IMR-90 (cell line): ENCODE data around the gene C19orf25. TPM values are rescaled to one million over a fixed set of nuclear protein-coding genes. Genes with fewer than 3 reads are reported as not detected.

Experiments
- ATAC-seq: fragments of 200-7000 bp; cut with Tn5 transposase; 2 replicates; pipeline ENCODE4 v1.9.1; 2020; ENCODE audit warnings: low read depth, mild to moderate bottlenecking, moderate library complexity
- BruUV-seq: library from RNA; stranded (reverse); fragments of 400-500 nt; replicated peaks from 2 replicates; lab custom pipeline; 2021; lab: Mats Ljungman, UMichigan
- CTCF ChIA-PET: fragments of 300-600 bp; formaldehyde crosslinking; extraction: SDS; loops from one replicate; lab custom pipeline; 2021; ENCODE audit warnings: antibody characterized with exemption; lab: Yijun Ruan, JAX
- POLR2A ChIA-PET: fragments of 300-600 bp; sonication (Branson Sonifier 250); formaldehyde crosslinking; loops from one replicate; lab custom pipeline; 2022; ENCODE audit warnings: antibody characterized with exemption; ENCODE audit not compliant: unreplicated experiment; lab: Charles Lee
- DNase-seq: peaks from one replicate; pipeline ENCODE4 v3.0.0; 2013
- H2AFZ ChIP-seq: replicated peaks from 2 replicates; pipeline ENCODE3; 2013; ENCODE audit warnings: low read length, mild to moderate bottlenecking; ENCODE audit not compliant: poor library complexity
- H2AK5ac ChIP-seq: 2 replicates; pipeline ENCODE4 v1.6.1; 2013; ENCODE audit warnings: low read depth, low read length, inconsistent platforms
- H2AK9ac ChIP-seq: replicated peaks from 2 replicates; pipeline ENCODE3; 2013; ENCODE audit warnings: mild to moderate bottlenecking, low read depth, low read length, moderate library complexity; ENCODE audit not compliant: poor library complexity
- H2BK120ac ChIP-seq: 2 replicates; pipeline ENCODE4 v1.6.1; 2013; ENCODE audit warnings: low read depth, low read length, inconsistent platforms
- H2BK15ac ChIP-seq: 3 replicates; pipeline ENCODE4 v1.6.1; 2013; ENCODE audit warnings: low read depth, low read length, inconsistent platforms
- H2BK20ac ChIP-seq: 2 replicates; pipeline ENCODE4 v1.6.1; 2013; ENCODE audit warnings: low read depth, mild to moderate bottlenecking, inconsistent platforms, low read length, moderate library complexity
- H2BK5ac ChIP-seq: 2 replicates; pipeline ENCODE4 v1.6.1; 2013; ENCODE audit warnings: mild to moderate bottlenecking, low read depth, low read length, inconsistent platforms; ENCODE audit not compliant: poor library complexity, severe bottlenecking
- H3K14ac ChIP-seq: replicated peaks from 2 replicates; pipeline ENCODE4 v1.6.1; 2013; ENCODE audit warnings: low read depth, low read length, inconsistent platforms
- H3K18ac ChIP-seq: 2 replicates; pipeline ENCODE4 v1.6.1; 2013; ENCODE audit warnings: low read depth, low read length, control low read depth
- H3K23ac ChIP-seq: 2 replicates; pipeline ENCODE4 v1.6.1; 2013; ENCODE audit warnings: low read depth, low read length, inconsistent platforms
- H3K27ac ChIP-seq: 2 replicates; pipeline ENCODE4 v1.5.1; 2013; ENCODE audit warnings: mild to moderate bottlenecking, control low read depth, low read length; ENCODE audit not compliant: insufficient read depth
- H3K27me3 ChIP-seq: 2 replicates; pipeline ENCODE4 v1.6.1; 2013; ENCODE audit warnings: low read length; ENCODE audit not compliant: control insufficient read depth, insufficient read depth
- H3K36me3 ChIP-seq: 2 replicates; pipeline ENCODE4 v1.6.1; 2013; ENCODE audit warnings: low read length, mixed read lengths; ENCODE audit not compliant: control insufficient read depth, insufficient read depth
- H3K4ac ChIP-seq: 2 replicates; pipeline ENCODE4 v1.6.1; 2013; ENCODE audit warnings: low read depth, low read length, inconsistent platforms
- H3K4me1 ChIP-seq: 2 replicates; pipeline ENCODE4 v1.6.1; 2013; ENCODE audit warnings: low read length, mixed read lengths; ENCODE audit not compliant: control insufficient read depth, insufficient read depth
- H3K4me2 ChIP-seq: 2 replicates; pipeline ENCODE4 v1.6.1; 2013; ENCODE audit warnings: low read depth, mild to moderate bottlenecking, control low read depth, low read length, moderate library complexity
- H3K4me3 ChIP-seq: 2 replicates; pipeline ENCODE4 v1.5.1; 2013; ENCODE audit warnings: low read depth, mild to moderate bottlenecking, control low read depth, low read length, moderate library complexity; ENCODE audit not compliant: insufficient read depth
- H3K56ac ChIP-seq: 2 replicates; pipeline ENCODE4 v1.6.1; 2013; ENCODE audit warnings: low read length, inconsistent platforms; ENCODE audit not compliant: insufficient read depth; ENCODE audit errors: extremely low read depth
- H3K79me1 ChIP-seq, 2 experiments: 2 replicates each; pipeline ENCODE4 v1.6.1; 2013; ENCODE audit warnings: low read length in 2 of 2, inconsistent platforms in 1 of 2, low read depth in 1 of 2
- H3K9ac ChIP-seq: 2 replicates; pipeline ENCODE4 v1.6.1; 2013; ENCODE audit warnings: low read depth, low read length, control low read depth
- H3K9me1 ChIP-seq: 2 replicates; pipeline ENCODE4 v1.6.1; 2013; ENCODE audit warnings: low read length, inconsistent platforms; ENCODE audit not compliant: insufficient read depth
- H3K9me3 ChIP-seq: 2 replicates; pipeline ENCODE4 v1.6.1; 2013; ENCODE audit warnings: low read length; ENCODE audit not compliant: control insufficient read depth, insufficient read depth
- H4K20me1 ChIP-seq: 2 replicates; pipeline ENCODE4 v1.6.1; 2013; ENCODE audit warnings: low read length, inconsistent platforms; ENCODE audit not compliant: insufficient read depth
- H4K5ac ChIP-seq: 2 replicates; pipeline ENCODE4 v1.6.1; 2013; ENCODE audit warnings: mild to moderate bottlenecking, low read depth, low read length, control low read depth
- H4K8ac ChIP-seq, 2 experiments: 2 replicates each; pipeline ENCODE4 v1.6.1; 2013; ENCODE audit warnings: low read depth in 2 of 2, low read length in 2 of 2, control low read depth in 1 of 2, inconsistent platforms in 1 of 2
- H4K91ac ChIP-seq: 2 replicates; pipeline ENCODE4 v1.6.1; 2013; ENCODE audit warnings: low read depth, low read length, inconsistent platforms; ENCODE audit not compliant: insufficient read depth
- BHLHE40 ChIP-seq: fragments of 150-350 bp; IDR thresholded peaks from 2 replicates; pipeline ENCODE4 v1.6.1; 2016; ENCODE audit warnings: mild to moderate bottlenecking, low read depth, low read length
- CEBPB ChIP-seq: IDR thresholded peaks from 2 replicates; pipeline ENCODE4 v1.6.1; 2012; ENCODE audit warnings: low read depth, low read length, improper control_type of control experiment
- CHD1 ChIP-seq: IDR thresholded peaks from 2 replicates; pipeline ENCODE4 v1.6.1; 2012; ENCODE audit warnings: low read depth, low read length, improper control_type of control experiment
- CTCF ChIP-seq: conservative IDR thresholded peaks from 2 replicates; pipeline ENCODE4 v1.5.1; 2012; ENCODE audit warnings: mild to moderate bottlenecking, low read depth, low read length, improper control_type of control experiment
- ELK1 ChIP-seq: fragments of 150-350 bp; IDR thresholded peaks from 2 replicates; pipeline ENCODE4 v1.6.1; 2016; ENCODE audit warnings: low read depth, mild to moderate bottlenecking, low read length, moderate library complexity, borderline replicate concordance
- FOS ChIP-seq: fragments of 150-350 bp; IDR thresholded peaks from 2 replicates; pipeline ENCODE4 v1.6.1; 2016; ENCODE audit warnings: low read depth, low read length
- MAFK ChIP-seq: IDR thresholded peaks from 2 replicates; pipeline ENCODE4 v1.6.1; 2012; ENCODE audit warnings: low read depth, low read length, improper control_type of control experiment
- MAZ ChIP-seq: IDR thresholded peaks from 2 replicates; pipeline ENCODE4 v1.6.1; 2012; ENCODE audit warnings: low read depth, mild to moderate bottlenecking, low read length, improper control_type of control experiment, moderate library complexity, borderline replicate concordance
- MXI1 ChIP-seq: IDR thresholded peaks from 2 replicates; pipeline ENCODE4 v1.6.1; 2012; ENCODE audit warnings: low read depth, mild to moderate bottlenecking, low read length, moderate library complexity, borderline replicate concordance
- NFE2L2 ChIP-seq: fragments of 150-350 bp; IDR thresholded peaks from 2 replicates; pipeline ENCODE4 v1.6.1; 2016; ENCODE audit warnings: low read depth, mild to moderate bottlenecking, low read length
- POLR2A ChIP-seq: IDR thresholded peaks from 2 replicates; pipeline ENCODE4 v1.6.1; 2012; ENCODE audit warnings: mild to moderate bottlenecking, low read depth, low read length
- RAD21 ChIP-seq: IDR thresholded peaks from 2 replicates; pipeline ENCODE4 v1.6.1; 2012; ENCODE audit warnings: low read length, improper control_type of control experiment
- RCOR1 ChIP-seq: IDR thresholded peaks from 2 replicates; pipeline ENCODE4 v1.6.1; 2012; ENCODE audit warnings: mild to moderate bottlenecking, low read length, improper control_type of control experiment; ENCODE audit not compliant: insufficient replicate concordance
- RFX5 ChIP-seq: IDR thresholded peaks from 2 replicates; pipeline ENCODE4 v1.8.0; 2012; ENCODE audit warnings: low read depth, mild to moderate bottlenecking, low read length, moderate library complexity
- SMC3 ChIP-seq: fragments of 150-350 bp; IDR thresholded peaks from 2 replicates; pipeline ENCODE4 v1.6.1; 2016; ENCODE audit warnings: low read depth, mild to moderate bottlenecking, antibody characterized with exemption, low read length, moderate library complexity
- USF2 ChIP-seq: fragments of 150-350 bp; IDR thresholded peaks from 2 replicates; pipeline ENCODE4 v1.6.1; 2017; ENCODE audit warnings: mild to moderate bottlenecking, antibody characterized with exemption, low read length, low read depth
- WGBS, 2 experiments: methylation state at CpG; one replicate each; pipeline versions ENCODE4 v1.1.5 to v1.1.7; 2013; ENCODE audit warnings: missing lambda C conversion rate in 2 of 2; ENCODE audit not compliant: insufficient read length in 1 of 2; ENCODE audit errors: extremely low coverage in 2 of 2; 5-methylcytosine and 5-hydroxymethylcytosine counted together
- dilution Hi-C: fragments of 300-500 bp; cut with HindIII; formaldehyde crosslinking; loops from one replicate; pipeline ENCODE4 v1.14.3; 2018; ENCODE audit warnings: low sequenced_read_pairs; ENCODE audit not compliant: unreplicated experiment
- in situ Hi-C: fragments of 300-500 bp; cut with MboI; formaldehyde crosslinking; loops from 3 replicates; pipeline ENCODE4 v1.14.3; 2019; ENCODE audit warnings: low sequenced_read_pairs, inconsistent platforms, mixed read lengths
- intact Hi-C: fragments of 100-400 bp; cut with micrococcal nuclease; formaldehyde crosslinking; loops from 2 replicates; pipeline ENCODE4 v1.10.0; 2022
- polyA plus RNA-seq, 3 experiments: library from polyadenylated mRNA; depleted of rRNA; stranded (reverse); fragments of >200 nt; gene quantifications; 2 replicates each; pipeline ENCODE4 v1.2.3, GENCODE V29; 2012; ENCODE audit warnings: low replicate concordance in 1 of 3
- total RNA-seq: library from RNA; depleted of rRNA; stranded (reverse); fragments of >200 nt; gene quantifications from 2 replicates; pipeline ENCODE4 v1.2.3, GENCODE V29; 2012

Gene C19orf25
- total and polyA plus RNA-seq, 2 of the 4 experiments (the other 2 are of a cell fraction) = 10.4 to 34.9 TPM

GRCh38 chr19:1428738-1429391 is 50.1 kb downstream of the C19orf25 start:
- in situ Hi-C loops = no loop called here
- Histone ChIP-seq H2AK5ac (no peak overlapping the region), H3K4me2 (no peak overlapping the region), H4K5ac (no peak overlapping the region), H3K4me3 (no peak overlapping the region), H3K79me1 (peaks cover 25 to 72% of the 10 kb centered on the region in 2 experiments), H2BK120ac (no peak overlapping the region), H3K18ac (no peak overlapping the region), H3K9ac (no peak overlapping the region), H3K23ac (no peak overlapping the region), H2AK9ac (no peak overlapping the region), H3K27ac (no peak overlapping the region), H3K4me1 (no peaks in the 10 kb centered on the region), H4K91ac (no peak overlapping the region), H2AFZ (no peak overlapping the region), H3K9me1 (0 out of 2 replicates have a peak, but pooled peaks cover 3% of the 10 kb centered on the region), H3K56ac (no peak overlapping the region), H3K27me3 (no peaks in the 10 kb centered on the region), H2BK15ac (no peak overlapping the region), H2BK20ac (no peak overlapping the region), H4K8ac (no peak overlapping the region), H3K36me3 (peaks cover 72% of the 10 kb centered on the region), H2BK5ac (no peak overlapping the region), H3K14ac (no peak overlapping the region), H3K4ac (no peak overlapping the region), H3K9me3 (no peaks in the 10 kb centered on the region), H4K20me1 (peaks cover 39% of the 10 kb centered on the region)
- BruUV-seq = no TSS peak
- no peak for TF ChIP-seq CHD1
- no peak for TF ChIP-seq RAD21
- TF ChIP-seq MAZ = no peak
- TF ChIP-seq FOS = no peak
- TF ChIP-seq MXI1 = no peak
- no peak for TF ChIP-seq SMC3
- TF ChIP-seq CTCF = no peak
- no peak for TF ChIP-seq RFX5
- no peak for TF ChIP-seq NFE2L2
- no peak for TF ChIP-seq MAFK
- no peak for TF ChIP-seq BHLHE40
- TF ChIP-seq CEBPB = no peak
- no peak for TF ChIP-seq ELK1
- TF ChIP-seq USF2 = no peak
- no peak for TF ChIP-seq POLR2A
- no peak for TF ChIP-seq RCOR1
- POLR2A ChIA-PET = no interaction called here
- no peak for DNase-seq
- intact Hi-C loops = no loop called here
- CTCF ChIA-PET = no interaction called here
- 95% methylated on average over 35 of the region's 41 CpGs; no CpG with 5 or more reads in 1 of the 2 experiments for WGBS, 2 experiments
- no peak for ATAC-seq
- dilution Hi-C loops = no loop called here
